ENCODE results near the gene CDK14.
"Not testable (repeated sequence)": the region's sequence is repeated elsewhere in the genome, so short reads cannot be mapped to it uniquely, and the experiment has no call there.

Gene CDK14

DNA sequence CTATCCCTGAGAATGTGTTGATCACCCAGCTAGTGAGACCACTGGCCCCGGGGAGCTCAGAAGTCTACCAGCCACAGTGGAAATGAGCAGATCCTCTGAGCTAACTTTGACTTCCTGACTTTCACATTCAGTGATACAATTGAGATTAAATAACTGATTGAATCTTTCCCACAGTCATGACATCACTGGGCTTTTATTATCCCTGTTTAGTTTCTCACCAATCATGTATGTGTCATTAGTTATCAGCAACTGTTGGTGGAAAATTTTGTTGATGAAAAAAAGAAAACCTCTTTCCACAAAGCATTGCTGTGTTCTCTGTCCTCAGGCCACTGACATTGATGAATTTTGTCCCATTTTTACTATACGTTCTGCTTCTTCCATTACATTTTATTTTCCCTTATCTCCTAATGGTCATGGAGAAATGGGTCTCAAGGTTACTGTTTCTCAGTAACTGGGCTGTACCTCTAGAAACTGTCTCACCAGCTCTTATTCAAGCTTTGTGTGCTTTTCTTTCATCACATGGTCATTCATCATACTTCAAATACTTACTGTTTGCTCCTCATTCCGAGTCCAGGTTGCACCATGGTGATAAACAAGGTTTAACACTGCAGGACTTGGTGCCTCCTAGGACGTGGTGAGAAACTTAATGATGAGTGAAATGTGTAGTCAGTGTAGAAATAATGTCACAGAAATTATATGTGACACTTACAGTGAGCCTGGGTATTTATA, 304.7 kb downstream of the CDK14 start:
- no peak for DNase-seq (ENCODE audit: low read depth)

DNA sequence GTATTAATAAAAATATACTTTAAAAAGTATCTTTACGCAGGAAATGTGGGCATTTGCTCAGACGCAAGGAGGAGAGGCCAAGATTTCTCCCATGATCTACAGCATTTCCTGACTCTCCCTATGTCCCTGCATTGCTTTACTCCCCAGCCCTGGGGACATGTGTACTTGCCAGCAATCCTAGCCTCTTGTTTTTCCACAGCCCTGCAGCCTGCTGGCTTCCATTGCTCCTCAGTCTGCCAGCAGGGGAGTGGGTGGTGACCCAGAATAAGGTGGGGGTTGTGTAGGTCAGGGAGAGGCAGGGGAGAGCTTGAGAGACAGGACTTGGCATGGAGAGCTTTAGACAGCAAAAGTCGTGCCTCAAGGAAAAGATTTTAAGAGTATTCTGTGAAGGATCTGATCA, 307.7 kb downstream of the CDK14 start:
- DNase-seq (ENCODE audit: low read depth): no peak

DNA sequence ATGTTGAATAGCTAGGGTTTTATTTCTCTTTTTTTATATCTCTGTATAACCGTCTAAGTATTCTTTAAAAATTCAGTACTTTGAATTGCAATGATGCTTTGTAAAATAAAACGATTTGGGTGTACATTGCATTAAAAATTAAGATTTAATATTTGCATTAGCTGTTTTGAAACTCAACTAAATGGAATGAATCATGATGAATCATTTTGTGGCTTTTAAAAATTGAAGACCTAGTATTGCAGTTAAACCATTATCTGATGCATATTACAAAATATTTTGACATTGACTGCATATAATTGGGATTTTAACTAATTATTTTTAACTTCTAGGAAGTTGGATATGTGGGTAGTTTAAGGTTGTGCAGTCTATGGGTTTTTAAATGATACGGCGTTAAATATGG, 314.0 kb downstream of the CDK14 start:
- DNase-seq (ENCODE audit: low read depth): no peak

DNA sequence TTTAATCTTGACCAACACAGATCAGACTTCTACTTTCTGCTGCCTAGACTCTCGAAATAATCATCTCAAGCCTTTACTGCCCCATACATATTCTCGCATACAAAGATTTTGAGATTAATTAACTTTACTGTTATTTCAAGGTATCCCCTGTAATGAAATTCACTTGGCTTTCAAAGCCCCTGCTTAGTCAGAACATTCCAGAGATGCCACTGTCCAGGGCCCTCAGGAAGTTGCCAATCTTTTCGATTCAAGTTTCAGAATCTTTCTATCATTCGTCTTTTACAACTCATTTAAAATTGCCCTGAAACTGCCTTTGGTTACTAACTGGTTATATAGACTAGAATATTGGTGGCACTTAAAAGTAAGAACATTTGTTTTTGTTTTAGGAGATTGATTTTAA, 320.2 kb downstream of the CDK14 start:
- DNase-seq (ENCODE audit: low read depth): no peak

DNA sequence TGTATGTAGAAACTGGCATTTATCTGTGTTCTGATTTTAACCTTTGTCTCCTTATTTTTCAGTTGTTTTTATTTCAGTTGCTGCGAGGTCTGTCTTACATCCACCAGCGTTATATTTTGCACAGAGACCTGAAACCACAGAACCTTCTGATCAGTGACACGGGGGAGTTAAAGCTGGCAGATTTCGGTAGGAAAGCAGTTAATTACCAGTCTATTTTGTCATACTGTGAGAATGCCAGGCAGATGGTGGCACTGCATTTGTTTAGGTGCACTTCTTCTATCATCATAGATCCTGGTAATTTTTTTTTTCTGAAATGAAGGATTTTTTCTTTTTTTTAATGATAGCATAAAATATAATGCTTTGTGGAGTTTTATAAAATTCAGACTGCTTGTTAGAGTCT, 321.4 kb downstream of the CDK14 start:
- DNase-seq (ENCODE audit: low read depth): no peak

DNA sequence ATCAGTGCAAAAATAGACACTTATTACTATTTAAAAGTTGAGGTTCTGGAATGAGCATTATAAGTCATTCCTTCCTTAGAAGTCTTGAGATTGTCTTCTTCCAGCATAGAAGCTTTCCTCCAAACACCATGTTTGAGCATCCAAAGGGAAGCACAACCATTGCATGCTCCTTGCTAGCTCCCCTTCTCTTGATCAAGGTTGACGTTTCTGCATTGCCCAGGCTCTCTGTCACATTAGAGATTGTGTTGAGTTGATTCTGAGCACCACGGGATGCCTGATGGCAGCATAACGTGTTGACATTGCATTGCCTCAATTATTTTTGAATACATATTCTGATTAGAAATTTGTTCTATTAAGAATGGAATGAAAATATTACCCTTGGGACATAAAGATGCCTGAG, 322.2 kb downstream of the CDK14 start:
- DNase-seq (ENCODE audit: low read depth): no peak

DNA sequence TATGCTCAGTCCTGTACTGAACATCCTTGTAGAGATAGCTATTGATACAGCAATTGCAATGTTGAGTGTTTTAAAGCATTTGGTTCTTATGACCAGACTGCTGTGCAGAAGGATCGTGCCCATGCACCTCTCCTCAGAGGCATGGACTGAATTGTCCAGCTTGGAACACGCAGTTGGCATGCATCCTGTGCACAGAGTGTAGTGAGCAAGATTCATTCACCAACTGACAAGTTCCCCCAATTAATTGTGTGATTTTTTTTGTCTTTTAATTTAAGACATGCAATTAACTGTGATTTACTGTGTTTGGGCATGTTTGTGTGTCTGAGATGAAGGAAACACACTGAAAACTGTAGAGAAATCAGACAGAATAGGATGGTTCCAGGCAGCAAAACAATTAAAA, 323.7 kb downstream of the CDK14 start:
- no peak for DNase-seq (ENCODE audit: low read depth)

DNA sequence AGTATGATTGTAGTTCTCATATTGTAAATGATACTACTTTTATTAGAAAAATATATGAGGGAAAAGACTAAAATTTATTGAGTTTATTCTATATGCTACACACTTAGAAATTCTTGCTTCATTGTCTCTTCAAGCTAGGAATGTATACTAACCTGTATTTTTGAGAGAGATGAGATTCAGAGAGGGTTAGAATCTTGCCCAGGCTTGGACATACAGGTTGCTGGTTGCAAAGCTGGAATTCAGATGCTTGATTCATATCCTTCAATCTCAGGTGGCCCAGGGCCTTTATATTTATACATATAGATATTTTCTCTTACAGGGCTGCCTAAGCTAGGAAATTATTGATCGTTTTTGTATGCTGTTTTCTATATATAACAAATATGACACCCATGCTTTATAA, 324.2 kb downstream of the CDK14 start:
- no peak for DNase-seq (ENCODE audit: low read depth)

DNA sequence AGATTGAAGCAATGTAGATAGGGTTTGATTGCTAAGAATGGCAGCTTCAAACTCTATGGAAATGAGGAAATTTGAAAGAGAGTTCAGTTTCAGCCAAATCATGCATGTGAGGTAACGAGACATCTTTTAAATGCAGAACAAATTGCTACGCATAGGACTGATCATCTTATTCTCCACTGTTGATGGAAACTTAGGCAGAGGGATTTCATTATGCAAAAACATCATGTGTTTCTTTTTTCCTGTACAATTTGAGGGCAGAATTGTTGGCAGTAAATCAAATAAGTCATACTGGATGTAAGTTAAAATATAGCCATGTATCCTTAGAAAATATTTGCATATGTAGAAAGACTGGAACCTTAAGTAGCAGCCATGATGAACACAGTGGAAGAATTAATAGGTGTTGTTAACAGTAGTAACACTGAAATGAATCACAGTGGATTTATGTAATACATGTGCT, 327.4 kb downstream of the CDK14 start:
- DNase-seq (ENCODE audit: low read depth): no peak

DNA sequence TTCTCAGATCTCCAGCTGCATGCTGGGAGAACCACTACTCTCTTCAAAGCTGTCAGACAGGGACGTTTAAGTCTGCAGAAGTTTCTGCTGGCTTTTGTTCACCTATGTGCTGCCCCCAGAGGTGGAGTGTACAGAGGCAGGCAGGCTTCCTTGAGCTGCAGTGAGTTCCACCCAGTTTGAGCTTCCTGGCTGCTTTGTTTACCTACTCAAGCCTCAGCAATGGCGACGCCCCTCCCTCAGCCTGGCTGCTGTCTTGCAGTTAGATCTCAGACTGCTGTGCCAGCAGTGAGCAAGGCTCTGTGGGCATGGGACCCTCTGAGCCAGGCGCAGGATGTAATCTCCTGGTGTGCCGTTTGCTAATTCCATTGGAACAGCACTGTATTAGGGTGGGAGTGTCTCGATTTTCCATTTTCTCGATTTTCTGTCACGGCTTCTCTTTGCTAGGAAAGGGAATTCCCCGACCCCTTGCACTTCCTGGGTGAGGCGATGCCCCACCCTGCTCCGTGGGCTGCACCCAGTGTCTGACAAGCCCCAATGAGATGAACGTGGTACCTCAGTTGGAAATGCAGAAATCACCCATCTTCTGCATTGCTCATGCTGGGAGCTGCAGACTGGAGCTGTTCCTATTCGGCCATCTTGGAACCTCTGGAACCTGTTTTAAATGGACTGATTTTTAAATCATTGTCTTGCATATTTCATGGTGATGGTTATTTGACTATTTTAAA, 332.7 kb downstream of the CDK14 start:
- not testable (repeated sequence) for DNase-seq (ENCODE audit: low read depth)

DNA sequence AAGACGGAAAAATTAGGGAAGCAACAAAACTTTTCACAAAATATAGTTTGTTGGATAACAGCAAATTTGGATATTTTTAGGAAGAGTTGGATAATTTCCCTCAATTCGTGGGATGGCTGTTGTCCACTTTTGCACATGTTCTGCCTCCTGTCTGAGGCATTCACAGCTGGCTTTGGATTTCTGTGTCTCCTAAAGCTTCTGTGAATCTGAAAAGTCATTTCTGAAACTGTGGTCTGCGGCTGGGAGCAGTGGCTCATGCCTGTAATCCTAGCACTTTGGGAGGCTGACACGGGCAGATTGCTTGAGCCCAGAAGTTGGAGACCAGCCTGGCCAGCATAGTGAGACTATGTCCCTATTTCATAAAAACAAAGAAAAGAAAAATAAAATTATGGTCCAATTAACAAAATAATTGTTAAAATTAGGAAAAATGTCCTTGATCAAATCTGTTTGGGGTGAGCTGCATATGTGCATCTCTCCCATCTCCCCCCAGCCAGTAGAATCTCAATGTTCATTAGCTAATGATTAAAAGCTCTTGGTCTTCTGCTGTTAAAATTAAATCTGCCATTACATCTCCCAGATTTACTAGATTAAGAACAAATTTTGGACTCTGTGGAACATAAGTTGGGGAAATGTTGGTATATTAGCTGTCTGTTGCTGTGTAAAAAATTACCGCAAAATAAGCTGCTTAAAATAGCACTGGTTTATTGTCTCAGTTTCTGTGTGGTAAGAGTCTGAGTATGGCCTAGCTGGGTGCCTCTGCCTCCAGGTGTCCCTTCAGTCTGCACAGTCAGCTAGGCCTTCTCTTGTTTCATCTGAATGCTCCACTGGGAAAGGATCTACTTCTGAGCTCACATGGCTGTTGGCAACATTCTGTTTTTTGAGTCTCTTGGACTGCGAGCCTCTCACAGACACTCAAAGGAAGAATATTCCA, 336.1 kb downstream of the CDK14 start:
- DNase-seq (ENCODE audit: low read depth): no peak

DNA sequence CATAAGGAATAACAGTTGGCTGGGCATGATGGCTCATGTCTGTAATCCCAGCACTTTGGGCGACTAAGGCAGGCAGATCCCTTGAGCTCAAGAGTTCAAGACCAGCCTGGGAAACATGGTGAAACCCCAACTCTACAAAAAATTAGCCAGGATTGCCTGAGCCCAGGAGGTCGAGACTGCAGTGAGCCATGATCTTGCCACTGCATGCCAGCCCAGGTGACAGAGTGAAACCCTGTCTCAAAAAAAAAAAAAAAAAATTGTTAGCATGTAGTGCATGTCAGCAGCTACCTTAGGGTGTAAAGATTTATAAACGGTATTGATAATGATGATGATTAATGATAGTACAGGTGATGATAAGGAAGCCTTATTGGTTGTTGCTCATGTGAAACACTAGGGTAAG, 336.9 kb downstream of the CDK14 start:
- DNase-seq (ENCODE audit: low read depth): no peak

DNA sequence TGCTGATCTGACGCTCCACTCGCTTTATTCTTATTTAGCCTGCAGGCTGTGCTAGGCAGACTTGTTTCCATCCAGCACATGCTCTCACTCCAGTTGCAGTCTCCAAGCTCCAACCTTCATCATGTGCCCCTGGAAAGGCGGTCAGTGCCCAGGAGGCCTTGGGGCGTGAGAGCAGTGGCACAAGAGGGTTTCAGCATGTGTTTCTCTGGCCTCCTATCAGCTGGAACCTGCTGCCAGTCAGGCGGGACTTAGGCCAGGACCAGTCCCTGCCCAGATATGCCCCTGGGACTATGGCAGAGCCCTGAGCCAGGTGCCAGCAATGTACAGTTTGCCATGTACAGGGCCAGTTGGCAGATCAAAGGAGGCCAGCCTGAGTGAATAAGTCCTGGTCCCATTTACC, 337.9 kb downstream of the CDK14 start:
- no peak for DNase-seq (ENCODE audit: low read depth)

DNA sequence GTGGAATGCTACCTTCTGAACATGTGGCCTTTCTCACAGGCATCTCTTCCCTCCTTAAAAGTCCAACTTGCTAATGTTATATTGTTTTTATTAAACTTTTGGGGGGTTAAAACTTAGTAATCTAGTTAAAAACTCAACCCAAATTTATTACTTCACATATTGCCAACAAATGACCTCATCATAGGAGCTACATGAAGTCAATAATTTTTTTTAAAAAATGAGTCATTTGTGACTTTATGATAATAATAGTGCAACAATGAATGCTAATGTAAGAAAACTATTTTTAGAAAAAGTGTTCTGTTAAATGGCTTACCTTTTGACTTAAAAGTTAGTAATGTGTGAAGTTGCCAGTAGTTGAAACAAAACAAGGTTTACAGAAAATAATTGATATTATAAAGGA, 342.2 kb downstream of the CDK14 start:
- no peak for DNase-seq (ENCODE audit: low read depth)

DNA sequence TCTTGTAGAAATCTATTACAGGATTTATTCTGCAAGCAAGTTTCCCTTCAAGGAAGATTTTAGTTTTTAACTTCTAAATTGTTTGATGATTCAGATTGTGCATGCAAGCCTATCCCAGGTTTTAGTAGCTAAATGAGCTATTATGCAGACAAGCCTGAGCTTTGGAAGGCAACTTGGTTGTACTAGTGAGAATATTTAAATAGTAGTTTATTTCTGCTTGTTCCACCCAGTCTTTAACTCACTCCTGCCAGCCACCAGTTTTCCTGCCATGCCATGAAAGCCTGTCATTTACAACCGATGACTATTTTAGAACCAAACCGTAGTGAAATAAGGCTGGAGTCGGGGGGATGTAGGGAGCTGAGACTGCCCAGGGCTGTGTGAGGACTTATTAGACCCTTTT, 343.5 kb downstream of the CDK14 start:
- no peak for DNase-seq (ENCODE audit: low read depth)

DNA sequence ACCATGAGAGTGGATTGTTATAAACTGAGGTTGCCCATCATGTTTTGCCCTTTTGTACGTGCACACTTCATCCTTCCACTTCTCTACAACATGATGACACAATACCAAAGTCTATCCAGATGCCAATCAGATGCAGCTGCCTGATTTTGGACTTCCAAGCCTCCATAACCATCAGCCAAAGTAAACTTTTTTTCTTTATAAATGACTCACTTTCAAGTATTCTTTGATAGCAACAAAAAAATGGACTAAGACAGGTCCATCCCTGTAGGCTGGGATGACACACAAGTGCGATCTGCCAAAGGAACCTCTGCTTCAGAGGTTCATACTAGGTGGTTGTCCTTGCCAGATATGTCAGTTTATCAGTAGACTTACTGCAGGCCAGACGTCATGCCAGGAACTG, 347.9 kb downstream of the CDK14 start:
- DNase-seq (ENCODE audit: low read depth): no peak

DNA sequence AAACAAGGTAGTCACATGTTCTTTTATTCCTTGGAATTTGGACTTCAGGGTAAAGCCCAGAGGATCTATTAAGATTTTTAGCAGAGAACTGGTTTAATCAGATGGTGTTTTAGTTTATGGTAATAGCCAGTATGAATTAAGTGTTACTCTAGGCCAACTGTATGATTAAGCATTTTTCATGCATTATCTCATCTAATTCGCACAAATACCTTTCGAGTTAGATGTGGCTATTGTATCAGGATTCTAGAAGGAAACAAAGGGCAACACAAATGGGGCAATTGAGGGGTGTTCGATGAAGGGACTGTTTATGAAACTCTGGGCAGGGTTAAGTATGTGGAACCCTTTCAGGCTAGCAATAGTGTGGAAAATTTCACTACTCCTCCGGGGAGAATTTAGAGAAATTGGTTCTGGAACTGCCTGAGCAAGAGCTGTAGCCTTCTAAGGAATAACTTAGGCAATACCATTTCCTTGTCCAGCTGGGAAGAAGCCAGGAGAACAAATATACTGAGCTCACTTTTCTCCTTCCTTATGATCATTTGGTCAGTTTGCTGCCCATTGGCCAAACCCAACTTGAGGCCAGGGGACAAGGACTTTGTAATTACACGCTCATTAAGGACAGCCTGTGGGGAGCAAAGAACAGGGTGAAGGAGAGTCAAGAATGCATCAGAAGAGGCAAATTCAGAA, 349.1 kb downstream of the CDK14 start:
- DNase-seq (ENCODE audit: low read depth): no peak

DNA sequence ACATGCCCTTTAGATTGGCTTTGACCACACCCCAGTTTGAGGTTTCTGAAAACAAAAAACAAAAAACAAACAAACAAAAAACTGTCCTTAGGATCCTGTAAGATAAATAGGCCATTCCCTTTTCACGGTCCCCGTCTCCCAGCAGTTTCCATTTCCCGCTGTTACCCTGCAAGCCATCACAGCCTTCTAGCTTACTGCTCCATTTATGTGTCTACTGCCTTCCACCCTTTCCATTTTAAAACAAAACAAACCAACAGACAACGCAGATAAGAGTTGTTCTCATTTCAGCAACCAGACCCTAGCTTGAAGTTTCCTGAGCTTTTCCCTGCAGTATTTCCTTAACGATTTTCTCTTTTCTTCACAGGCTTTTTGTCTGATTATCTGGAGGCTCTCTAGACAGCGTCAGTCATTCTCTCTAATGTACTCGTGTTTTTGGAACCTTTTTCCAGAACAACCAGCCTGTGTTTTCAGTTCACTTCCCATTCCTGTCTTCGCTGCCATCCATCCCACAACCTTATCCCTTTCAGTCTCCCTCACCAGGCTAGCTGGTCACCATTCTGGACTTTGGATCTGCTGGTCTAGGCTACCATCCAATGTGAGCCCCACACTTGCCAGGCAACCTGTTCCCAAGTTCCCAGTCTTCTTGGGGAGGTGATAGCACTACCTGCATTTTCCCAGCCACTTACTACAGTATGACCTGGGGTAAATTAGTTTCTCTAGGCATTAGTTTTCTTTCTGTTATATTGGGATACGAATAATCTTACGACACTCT, 350.8 kb downstream of the CDK14 start:
- no peak for DNase-seq (ENCODE audit: low read depth)

DNA sequence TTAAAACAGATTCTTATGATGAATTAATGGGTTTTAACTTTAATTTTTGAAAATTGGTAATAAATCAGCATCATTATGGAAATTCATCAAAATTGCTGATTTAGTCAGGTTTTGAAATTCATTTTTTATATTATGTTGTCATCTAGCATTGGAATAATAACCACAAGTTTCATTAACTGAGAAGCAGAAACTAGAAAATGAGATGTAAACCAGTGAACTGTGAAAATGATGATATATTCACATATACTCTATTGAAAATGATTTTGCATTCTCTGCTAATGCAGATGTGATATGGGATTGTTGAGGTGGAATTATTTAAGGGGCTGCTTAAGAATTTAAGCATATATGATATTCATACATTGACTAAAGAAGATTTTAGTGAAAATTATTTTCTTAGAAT, 352.0 kb downstream of the CDK14 start:
- no peak for DNase-seq (ENCODE audit: low read depth)

DNA sequence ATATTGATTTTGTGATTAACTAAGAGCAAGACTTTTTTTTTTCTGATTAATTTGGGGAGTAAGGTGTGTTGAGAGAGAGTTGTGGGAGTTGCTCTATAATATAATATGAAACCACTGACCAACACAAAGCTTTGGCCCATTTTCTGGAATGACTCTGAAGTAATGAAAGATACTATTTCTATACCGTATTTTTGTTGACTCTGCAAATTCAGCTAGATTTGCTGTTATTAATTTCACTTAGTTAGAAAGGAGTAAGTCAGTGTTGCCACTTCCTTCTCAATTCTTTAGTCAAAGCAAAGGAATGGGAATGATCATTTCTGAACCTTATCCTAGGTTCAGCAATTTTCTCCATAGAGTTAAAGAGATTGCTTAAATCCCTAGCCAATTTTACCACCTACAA, 355.1 kb downstream of the CDK14 start:
- no peak for DNase-seq (ENCODE audit: low read depth)
